ENCODE data around the gene SLC16A10.

DNA sequence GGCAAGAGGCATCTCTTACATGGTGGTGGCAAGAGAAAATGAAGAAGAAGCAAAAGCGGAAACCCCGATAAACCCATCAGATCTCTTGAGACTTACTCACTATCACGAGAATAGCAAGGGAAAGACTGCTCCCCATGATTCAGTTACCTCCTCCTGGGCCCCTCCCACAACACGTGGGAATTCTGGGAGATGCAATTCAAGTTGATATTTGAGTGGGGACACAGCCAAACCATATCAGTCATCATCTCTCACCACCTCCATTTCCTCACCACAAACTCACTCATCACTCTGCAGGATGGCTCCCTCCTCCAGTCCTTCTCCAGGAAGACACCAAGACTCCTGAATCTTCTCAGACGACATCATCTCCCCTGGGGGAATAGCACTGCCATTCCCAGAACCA is 25.8 kb upstream of the SLC16A10 start:
- TF ChIP-seq, protein P1, sequence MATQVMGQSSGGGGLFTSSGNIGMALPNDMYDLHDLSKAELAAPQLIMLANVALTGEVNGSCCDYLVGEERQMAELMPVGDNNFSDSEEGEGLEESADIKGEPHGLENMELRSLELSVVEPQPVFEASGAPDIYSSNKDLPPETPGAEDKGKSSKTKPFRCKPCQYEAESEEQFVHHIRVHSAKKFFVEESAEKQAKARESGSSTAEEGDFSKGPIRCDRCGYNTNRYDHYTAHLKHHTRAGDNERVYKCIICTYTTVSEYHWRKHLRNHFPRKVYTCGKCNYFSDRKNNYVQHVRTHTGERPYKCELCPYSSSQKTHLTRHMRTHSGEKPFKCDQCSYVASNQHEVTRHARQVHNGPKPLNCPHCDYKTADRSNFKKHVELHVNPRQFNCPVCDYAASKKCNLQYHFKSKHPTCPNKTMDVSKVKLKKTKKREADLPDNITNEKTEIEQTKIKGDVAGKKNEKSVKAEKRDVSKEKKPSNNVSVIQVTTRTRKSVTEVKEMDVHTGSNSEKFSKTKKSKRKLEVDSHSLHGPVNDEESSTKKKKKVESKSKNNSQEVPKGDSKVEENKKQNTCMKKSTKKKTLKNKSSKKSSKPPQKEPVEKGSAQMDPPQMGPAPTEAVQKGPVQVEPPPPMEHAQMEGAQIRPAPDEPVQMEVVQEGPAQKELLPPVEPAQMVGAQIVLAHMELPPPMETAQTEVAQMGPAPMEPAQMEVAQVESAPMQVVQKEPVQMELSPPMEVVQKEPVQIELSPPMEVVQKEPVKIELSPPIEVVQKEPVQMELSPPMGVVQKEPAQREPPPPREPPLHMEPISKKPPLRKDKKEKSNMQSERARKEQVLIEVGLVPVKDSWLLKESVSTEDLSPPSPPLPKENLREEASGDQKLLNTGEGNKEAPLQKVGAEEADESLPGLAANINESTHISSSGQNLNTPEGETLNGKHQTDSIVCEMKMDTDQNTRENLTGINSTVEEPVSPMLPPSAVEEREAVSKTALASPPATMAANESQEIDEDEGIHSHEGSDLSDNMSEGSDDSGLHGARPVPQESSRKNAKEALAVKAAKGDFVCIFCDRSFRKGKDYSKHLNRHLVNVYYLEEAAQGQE (IDR thresholded peaks at IDR 0.05; ENCODE audit: low read depth) = no peak
- TF ChIP-seq ZBTB7A (IDR thresholded peaks at IDR 0.05; ENCODE audit: low read depth) = no peak
- TF ChIP-seq YY1 (IDR thresholded peaks at IDR 0.05; ENCODE audit: low read depth) = no peak
- TF ChIP-seq, protein P2, sequence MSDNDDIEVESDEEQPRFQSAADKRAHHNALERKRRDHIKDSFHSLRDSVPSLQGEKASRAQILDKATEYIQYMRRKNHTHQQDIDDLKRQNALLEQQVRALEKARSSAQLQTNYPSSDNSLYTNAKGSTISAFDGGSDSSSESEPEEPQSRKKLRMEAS (IDR thresholded peaks at IDR 0.05) = no peak

Data from Ishikawa (cell line).